GM20431 (cell line): Measurements from ENCODE around the gene ZNF683.

Experiments
- in situ Hi-C: fragments of 300-500 bp; cut with MseI, MboI; formaldehyde crosslinking; loops from one replicate; pipeline ENCODE4 v1.15.0; 2020; ENCODE audit warnings: low sequenced_read_pairs; ENCODE audit not compliant: unreplicated experiment

Gene ZNF683

DNA sequence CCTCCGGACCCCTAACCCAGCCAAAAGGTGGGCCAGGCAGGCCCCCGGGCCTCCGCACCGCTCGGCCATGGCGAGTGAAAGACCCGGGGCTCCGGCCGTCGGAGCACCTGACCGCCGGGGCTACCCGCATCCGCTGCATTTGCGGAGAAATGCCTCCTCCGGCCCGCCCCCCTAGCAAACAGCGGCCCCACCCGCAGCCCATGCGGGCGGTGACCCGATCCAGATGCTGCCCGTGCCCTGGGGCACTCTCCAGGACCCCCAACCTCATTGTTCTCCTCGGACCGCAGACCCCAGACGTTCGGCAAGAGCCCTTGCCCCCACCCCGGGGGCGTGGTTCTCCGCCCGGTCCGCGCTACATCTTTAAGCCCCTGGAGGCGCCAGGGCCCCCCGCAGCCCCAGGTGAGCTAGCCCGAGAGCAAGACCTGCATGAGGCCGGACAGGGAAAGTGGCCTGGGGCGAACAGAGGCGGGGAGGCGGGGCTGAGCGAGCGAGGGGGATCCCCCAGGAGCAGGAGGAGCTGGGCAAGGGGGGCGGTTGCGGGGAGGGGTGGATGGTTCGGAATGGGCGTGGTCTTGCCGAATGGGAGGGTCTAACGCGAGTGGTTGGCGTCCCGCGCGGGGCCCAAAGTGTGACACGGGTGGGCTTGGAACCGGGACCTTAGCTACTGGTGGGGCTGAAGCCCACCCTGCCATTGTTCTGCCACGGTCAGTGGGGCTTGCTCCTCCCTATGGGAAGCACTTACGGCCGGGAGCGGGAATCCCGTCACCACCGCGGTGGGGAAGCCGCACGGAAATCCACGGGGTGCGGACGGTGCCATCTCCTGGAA, 12.4 kb downstream of the ZNF683 start:
- in situ Hi-C loops, result no loop called here

DNA sequence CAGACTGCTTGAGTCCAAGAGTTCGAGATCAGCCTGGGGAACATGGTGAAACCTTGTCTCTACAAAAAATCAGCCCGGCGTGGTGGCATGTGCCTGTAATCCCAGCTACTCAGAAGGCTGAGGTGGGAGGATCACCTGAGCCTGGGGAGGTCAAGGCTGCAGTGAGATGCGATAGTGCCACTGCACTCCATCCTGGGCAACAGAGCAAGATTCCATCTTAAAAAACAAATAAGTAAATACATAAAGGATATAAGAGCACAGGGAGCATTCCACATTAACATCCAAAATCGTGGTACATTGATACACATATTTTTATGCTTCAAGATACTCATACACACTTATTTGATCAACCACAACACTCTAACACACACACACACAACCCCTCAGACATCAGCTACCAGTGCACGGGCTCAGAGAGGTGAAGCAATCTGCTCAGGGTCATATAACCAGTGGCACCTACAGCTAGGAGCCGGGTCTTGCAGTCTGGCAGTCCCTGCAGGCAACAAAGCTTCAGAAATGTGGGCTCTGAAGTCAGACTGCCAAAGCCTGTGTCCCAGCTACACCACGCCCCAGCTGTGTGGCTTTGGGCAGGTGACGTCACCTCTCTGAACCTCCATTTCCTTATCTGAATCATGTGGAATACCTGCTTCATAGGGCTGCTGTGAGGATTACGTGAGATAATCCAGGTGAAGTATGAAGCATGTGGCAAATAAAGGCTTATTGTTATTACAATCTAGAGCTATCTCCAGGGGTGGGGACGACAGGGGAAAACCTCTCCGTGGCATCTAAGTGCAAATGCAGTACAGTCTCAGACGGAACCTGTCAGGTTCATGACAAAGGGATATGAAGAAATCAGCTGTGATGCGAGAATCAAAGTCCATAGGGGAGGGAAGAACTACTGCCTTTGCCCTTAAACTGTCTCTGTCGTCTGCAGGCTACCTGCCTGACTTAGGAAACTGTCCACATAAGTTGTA, 13.9 kb downstream of the ZNF683 start:
- in situ Hi-C loops, result no loop called here

DNA sequence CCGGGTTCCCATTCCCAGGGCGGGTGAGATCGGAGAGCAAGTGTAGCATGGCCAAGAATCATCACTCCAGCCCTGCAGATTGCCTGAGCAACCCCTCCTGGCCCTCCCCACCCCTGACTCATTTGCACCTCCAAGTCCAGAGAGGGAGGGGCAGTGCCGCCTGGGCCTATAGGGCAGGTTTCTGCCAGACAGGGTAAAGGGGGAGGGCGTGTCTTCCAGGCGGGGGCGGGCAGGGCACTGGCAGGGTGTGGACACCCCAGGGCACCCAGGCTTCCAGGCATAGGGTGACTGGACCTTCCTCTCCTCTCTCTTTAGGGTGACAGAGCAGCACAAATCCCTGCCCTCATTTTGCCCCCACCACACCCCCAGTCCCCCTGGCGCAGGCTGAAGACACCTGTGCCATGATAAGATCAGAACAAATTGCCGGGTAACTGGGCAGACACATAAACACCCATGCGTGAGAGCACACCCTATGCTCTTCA, 15.4 kb downstream of the ZNF683 start:
- in situ Hi-C loops, result no loop called here

DNA sequence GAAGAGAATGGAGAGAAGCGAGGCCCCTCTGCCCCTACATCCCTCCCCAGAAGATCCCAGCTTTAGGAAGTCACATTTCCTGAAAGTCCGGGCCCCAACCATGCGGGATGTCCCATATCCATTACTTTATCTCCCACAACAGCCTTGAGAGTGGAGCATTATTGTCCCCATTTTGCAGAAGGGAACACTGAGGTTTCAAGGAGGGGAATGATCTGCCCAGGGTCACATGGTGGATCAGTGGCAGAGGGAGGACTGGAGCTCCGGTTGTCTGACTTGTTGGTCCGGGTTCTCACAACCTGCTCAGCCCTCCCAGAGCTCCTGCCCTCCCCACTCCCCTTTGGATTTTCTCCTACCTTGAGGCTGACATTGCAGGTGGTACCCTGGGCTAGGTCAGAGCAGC, 16.4 kb downstream of the ZNF683 start:
- in situ Hi-C loops, result no loop called here

DNA sequence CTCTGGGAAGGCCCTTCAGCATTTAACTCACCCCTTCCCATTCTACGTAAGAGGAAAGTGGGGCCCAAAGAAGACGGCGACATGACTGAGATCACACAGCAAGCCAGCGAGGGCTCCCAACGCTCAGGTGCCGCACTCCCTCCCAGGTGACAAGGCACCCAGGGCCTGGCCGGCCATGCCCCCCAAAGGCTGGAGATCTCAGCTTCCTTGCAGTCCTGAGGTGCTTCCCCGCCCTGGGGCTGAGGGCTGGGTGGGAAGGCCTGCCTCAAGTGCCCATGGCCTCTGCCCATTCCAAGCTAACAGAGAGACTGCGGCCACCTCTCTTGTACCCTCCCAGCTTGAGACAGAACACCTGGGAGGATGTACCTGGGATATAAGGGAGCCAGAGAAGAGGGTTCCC, 17.6 kb downstream of the ZNF683 start:
- in situ Hi-C loops, result no loop called here

DNA sequence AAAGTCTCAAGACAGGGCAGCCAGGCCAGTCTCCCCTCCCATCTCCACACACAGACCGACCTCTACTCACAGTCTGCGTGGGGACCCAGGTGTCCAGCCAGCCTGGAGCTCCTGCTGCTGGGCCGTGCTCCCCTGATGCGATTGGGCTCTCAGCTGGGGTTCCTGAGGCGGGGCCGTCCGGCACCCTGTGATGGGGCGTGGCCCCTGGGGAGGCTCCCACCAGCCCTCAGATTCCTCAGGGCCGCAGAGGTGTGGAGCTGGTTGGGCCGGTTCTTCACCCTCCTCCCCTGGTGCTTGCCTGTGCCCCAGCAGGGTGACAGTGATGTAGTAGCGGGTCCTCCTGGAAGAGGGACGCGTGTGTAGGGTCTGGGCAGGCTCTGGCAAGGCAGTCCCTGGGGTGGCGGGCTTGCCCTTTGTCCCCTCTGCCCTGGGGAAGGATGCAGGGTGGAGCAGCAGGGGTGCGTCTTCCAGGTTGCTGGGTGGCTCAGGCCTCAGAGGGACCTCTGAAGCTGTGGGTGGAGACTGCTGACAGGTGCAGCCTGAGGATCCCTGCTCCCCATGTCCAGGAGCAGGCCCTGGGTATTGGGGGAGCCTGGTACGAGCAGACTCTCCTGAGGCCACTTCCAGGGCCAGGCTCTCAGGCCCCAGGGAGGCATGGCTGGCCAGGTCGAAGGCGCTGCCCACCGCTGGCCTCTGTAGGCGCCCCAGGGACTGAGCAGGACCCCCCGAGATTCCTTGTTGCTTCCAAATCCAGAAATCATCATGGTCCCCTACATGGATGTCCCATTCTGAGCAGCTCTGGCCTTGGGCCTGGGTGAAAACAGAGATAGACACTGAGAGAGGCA, 18.4 kb downstream of the ZNF683 start, which contains the start of gene CRYBG2:
Gene CRYBG2, minus strand, starts transcription at position 155 of the 845 bp plus-strand sequence. CDS start 7,473 bp downstream, outside the sequence.
- in situ Hi-C loops, result no loop called here

DNA sequence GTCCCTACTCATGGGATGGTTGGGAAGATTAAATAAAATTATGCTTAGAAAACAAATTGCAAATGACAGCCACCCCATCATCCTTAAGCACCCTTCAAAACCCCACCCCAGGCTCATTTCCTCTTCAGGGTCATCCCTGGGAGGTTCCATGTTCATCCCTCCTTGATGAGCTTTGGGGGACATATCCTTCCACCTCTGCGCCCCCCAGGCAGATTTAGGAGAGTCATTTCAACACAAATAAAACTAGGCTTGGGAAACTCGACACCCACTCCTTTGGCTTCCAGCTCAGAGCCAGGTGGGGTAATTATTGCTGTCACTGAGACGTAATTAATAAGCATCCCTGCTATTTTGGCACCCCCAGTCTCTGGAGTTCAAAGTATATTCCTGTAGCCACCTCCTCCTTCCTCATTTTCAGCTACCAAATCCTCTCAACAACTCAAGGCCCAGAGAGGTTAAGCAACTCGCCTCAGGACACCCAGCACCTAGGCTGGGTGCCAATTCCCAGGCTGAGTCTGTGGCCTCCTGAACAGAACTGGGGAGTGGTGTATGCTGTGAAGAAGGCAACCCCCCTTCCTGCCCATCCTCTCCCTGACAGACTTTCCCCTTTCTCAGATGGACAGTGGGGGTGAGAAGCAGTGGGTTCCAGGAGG, 19.2 kb downstream of the ZNF683 start:
- in situ Hi-C loops, result no loop called here

DNA sequence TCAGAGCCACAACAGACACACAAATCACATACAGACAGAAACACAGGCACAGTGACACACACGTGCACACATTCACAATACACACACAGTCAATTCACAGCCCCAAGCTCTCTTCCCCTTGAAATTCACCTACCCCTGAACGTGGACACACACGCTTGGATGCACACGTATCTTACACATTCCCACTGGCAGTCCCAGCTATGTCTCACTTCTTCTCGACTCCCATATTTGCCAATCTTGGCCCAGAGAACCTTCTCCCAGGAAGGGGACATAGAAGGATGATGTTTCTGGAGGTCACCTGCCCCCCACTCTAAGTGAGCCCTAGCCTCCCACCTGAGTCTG, 20.2 kb downstream of the ZNF683 start:
- in situ Hi-C loops, result no loop called here

DNA sequence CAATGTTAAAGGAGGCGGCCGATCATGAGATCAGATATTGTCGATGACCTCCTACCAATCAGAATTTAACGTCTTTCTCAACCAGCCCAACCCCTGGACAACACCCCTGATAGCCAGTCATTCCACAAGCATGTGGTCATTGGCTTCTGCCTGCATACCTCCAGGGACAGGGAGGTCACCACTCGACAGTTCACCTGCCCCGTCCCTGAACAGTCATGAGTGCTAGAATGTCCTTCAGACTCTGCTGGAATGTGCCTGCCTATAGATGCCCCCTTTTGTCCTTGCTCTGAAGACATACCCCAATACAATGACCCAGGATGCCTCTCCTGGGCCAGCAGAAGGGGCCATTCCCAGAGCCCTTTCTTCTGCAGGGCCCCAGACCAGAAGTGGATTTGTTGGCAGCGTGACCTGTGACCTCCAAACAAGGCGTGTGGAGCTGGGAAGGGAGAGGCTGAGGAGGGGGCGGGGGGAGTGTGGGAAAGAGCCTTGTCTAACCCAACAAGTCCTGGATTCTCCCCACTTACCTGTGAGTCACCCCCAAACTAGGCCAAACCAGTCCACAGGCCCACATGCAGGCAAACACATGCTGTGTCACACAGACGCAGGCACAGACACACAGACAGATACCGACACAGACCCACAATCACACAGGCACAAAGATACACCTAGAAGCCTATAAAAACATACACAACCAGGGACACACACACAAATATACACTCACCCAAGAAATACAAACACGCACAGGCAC, 20.8 kb downstream of the ZNF683 start:
- in situ Hi-C loops, result no loop called here

DNA sequence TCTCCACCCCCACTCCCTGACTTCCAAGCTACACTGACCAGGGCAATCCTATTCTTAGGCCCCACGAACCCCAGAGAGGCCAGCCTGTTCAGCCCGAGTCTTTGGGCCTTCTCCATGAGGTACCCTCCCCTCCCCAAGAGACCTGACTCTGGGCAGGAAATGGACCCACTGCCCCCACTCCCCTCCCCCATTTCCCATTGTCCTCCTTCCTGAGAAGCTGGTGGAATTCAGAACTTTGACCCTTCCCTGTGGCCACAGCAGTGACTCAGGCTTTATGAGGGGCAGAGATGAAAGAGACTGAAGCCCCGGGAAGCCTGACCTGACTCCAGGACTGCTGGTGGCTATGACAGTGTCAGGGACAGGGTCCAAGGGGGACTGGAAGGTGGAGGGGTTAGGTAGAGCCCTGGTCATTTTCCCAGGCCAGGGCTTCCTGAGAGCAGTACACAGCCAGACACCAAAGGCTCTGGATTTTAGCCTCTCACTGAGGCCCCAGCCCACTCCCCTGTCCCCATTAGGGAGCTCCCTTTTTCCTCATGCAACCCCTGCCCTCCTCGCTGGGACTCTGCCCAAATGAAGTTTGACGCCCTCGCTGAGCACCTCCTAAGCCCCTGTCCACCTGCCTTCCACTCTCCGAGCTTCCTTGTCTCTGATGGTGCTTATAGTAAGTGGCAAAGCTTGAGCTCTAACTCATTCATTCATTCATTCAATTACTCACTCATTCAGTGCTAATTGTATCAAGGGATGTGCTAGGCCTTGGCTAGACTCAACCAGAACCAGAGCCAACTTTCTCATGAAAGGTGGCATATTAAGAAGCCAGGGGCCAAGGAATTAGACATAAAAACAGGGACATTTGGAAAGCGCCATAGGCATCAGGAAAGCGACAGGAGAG, 21.6 kb downstream of the ZNF683 start:
- in situ Hi-C loops, result no loop called here

DNA sequence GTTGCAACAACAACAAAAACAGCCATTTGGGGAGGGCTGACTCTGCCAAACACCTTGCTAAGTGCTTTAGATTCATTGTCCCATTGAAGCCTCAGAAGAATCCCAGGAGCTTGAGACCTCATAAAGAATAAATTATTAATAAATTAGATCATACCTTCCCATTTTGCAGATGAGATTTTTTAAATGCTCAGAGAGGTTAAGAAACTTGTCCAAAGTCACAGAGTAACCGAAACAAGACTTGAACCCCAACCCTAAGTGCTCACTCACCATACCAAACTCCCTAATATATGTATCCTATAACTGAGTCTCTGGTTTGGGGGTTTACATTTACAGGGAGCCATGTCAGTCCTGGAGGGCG, 22.2 kb downstream of the ZNF683 start:
- in situ Hi-C loops, result no loop called here

DNA sequence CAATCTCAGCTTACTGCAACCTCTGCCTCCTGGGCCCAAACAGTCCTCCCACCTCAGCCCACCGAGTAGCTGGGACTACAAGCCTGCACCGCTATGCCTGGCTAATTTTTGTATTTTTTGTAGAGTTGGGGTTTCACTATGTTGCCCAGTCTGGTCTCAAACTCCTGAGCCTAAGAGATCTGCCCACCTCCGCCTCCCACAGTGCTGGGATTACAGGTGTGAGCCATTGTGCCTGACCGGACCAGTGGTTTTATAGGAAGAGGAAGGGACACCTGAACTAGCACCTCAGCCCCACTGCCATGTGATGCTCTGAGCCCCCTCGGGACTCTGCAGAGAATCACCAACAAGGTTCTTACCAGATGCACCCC, 22.7 kb downstream of the ZNF683 start:
- in situ Hi-C loops, result no loop called here

DNA sequence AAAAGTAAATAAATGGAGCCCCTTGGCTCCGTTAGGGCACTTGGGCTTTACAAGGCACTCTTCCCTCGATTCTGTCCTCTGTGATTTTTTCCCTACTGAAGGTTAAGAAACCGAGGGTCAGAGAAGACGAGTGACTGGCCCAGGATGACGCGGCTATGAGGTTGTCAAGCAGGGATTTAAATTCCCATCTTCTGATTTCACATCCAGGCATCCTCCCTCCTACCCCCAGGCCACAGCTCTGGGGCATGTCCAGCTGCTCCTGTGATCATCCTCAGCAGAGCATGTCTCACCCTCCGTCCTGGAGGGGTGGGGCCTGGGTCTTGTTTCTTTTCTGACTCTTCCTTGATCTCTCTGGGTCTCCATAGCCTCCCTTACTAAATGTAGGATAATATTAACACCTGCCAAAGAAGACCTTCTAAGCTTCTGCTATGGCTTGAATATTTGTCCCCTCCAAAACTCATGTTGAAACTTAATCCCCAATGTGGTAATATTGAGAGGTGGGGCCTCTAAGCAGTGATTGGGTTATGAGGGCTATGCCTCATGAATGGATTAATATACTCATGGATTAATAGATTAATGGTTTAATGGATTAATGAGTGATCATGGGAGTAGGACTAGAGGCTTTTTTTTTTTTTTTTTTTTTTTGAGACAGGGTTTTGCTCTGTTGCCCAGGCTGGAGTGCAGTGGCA, 23.2 kb downstream of the ZNF683 start:
- in situ Hi-C loops, result no loop called here

DNA sequence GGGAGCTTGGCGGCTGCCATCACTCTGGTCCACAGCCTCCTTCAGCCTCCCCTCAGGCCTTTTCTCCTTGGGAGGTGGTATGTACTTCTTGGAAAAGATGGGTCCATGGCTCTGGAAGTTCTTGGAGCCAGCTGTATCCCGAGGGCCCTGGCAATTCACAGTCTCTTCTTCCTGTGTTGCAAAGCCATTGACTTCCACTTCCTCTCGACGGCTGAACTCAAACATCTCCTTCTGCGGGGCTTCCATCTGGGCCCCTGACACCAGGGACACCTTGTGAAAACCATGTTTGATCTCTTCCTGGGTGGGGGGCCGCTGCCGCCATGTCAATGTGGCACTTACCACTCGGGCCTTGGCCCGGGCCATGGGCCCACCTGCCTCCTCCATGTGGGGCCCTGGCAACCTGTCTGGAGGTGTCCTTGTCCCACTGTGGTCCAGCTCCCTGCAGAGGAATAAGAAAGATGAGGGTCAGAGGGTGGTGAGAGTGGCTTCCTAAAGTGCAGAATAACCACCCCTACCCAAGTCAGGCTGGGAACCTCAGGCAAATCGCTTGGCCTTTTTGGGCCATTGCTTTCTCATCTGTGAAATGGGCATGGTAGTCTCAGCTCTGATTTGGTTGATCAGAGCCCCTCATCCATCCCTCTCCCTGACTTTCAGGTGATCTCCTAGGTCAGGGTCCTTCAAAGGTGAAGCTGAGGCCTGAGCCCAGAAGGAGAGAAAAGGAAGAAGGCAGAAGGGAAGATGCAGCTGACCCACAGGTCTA, 26.1 kb downstream of the ZNF683 start:
- in situ Hi-C loops, result no loop called here

DNA sequence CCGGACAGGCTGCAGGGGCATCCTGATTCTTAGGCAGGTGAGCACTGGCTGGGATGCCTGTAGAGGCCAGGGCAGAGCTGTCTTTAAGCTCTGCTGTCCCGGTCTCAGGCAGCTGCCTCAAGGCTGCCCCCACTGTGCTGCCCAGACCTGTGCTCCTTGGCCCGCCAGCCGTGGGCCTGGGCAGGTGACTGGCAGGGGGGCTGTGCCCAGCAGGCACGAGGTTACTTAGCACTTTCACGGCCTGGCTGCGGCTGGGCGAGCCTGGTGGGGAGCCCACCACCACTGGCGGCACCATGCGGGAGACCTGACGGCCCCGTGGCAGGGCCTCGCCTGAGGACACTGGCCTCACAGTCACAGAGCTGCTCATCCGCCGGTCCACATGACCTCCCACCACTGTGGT, 26.8 kb downstream of the ZNF683 start:
- in situ Hi-C loops, result no loop called here

DNA sequence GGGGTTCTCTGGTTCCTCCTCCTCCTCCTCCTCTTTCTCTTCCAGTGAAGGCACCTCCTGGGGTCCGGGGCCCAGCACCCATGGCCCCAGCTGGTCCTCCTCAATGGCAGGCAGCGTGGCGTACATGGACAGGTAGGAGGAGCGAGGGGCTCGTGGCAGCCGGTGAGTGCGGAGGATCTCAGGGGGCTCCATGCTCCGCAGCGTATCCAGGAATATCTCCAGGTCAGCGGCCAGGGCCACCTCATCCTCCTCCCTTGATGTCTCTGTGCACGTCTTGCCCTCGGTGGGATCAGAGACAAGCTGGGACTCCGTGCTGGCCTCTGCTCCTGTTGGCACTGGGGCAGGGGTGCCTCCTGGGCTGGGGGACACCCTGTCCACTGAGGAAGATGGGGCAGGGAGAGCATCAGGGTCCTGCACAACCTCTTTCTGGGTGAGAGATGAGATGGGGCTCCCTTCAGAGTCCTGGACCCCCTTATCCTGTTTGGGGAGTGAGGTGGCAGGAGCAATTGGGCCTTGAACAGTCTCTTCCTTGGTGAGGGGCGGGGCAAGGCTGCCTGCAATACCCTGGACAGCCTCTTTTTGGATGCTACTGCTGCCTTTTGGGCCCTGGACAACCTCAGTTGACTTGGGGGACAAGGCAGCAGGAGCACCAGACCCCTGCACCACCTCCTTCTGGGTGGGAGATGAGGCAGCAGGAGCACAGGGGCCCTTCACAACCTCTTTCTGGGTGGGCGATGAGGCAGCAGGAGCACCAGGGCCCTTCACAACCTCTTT, 28.2 kb downstream of the ZNF683 start:
- in situ Hi-C loops, result no loop called here
